Panc1 (cell line): ENCODE measurements around the gene GRHL3. TPM values are rescaled to one million over a fixed set of nuclear protein-coding genes. Genes with fewer than 3 reads are reported as not detected.

Experiments
- ATAC-seq: fragments of 200-7000 bp; cut with Tn5 transposase; 2 replicates; pipeline ENCODE4 v1.9.1; 2020; ENCODE audit warnings: mild to moderate bottlenecking, moderate library complexity
- BruUV-seq: library from RNA; stranded (reverse); fragments of 400-500 nt; replicated peaks from 2 replicates; lab custom pipeline; 2021; lab: Mats Ljungman, UMichigan
- CTCF ChIA-PET: fragments of 300-600 bp; sonication (Branson Sonifier 250); formaldehyde crosslinking; loops from one replicate; lab custom pipeline; 2022; ENCODE audit warnings: antibody characterized with exemption; lab: Charles Lee
- POLR2A ChIA-PET: fragments of 300-600 bp; sonication (Branson Sonifier 250); formaldehyde crosslinking; loops from one replicate; lab custom pipeline; 2022; ENCODE audit warnings: antibody characterized with exemption; lab: Charles Lee
- DNase-seq: peaks from one replicate; pipeline ENCODE4 v3.0.0-alpha.2; 2010; ENCODE audit warnings: low read depth, low spot score
- H3K27ac ChIP-seq: 2 replicates; pipeline ENCODE4 v1.5.1; 2011; ENCODE audit warnings: mild to moderate bottlenecking, low read length, inconsistent platforms
- H3K27me3 ChIP-seq: fragments of 200-500 bp; sonication (Bioruptor generic); 2 replicates; pipeline ENCODE4 v1.6.0; 2014; ENCODE audit warnings: low read length, inconsistent platforms; ENCODE audit not compliant: control insufficient read depth, insufficient read depth
- H3K36me3 ChIP-seq: fragments of 200-500 bp; sonication (Bioruptor generic); 2 replicates; pipeline ENCODE4 v1.5.1; 2014; ENCODE audit warnings: inconsistent platforms, mild to moderate bottlenecking, low read length, moderate library complexity; ENCODE audit not compliant: control insufficient read depth, insufficient read depth
- H3K4me1 ChIP-seq: 2 replicates; pipeline ENCODE4 v1.5.1; 2011; ENCODE audit warnings: inconsistent platforms, mild to moderate bottlenecking, low read length, moderate library complexity; ENCODE audit not compliant: control insufficient read depth, insufficient read depth
- H3K4me3 ChIP-seq, 2 experiments: 2 replicates each; pipeline ENCODE4 v1.5.1; 2011 to 2012; ENCODE audit warnings: low read depth in 2 of 2, low read length in 2 of 2, mild to moderate bottlenecking in 2 of 2, inconsistent platforms in 1 of 2, moderate library complexity in 1 of 2
- H3K9me3 ChIP-seq: fragments of 200-500 bp; sonication (Bioruptor generic); 2 replicates; pipeline ENCODE4 v1.5.1; 2014; ENCODE audit warnings: low read depth, mild to moderate bottlenecking, inconsistent platforms, low read length, moderate library complexity; ENCODE audit not compliant: control insufficient read depth, insufficient read depth
- POLR2AphosphoS5 ChIP-seq: IDR thresholded peaks from 2 replicates; pipeline ENCODE4 v1.6.1; 2012; ENCODE audit warnings: mild to moderate bottlenecking, low read depth, low read length, moderate library complexity
- SIN3A ChIP-seq: IDR thresholded peaks from 2 replicates; pipeline ENCODE4 v1.6.1; 2012; ENCODE audit warnings: low read depth, mild to moderate bottlenecking, low read length, moderate library complexity, borderline replicate concordance; ENCODE audit not compliant: insufficient read depth
- TCF7L2 ChIP-seq: IDR thresholded peaks from 2 replicates; pipeline ENCODE4 v1.6.1; 2011; ENCODE audit warnings: mild to moderate bottlenecking, low read depth, low read length, inconsistent platforms
- in situ Hi-C: cut with HindIII; loops from 2 replicates; pipeline ENCODE4 v1.10.0; 2016; ENCODE audit warnings: low sequenced_read_pairs, low pct_unique_long_range_greater_than_20kb
- intact Hi-C: fragments of 100-400 bp; cut with micrococcal nuclease; formaldehyde crosslinking; loops from one replicate; pipeline ENCODE4 v1.10.0; 2022; ENCODE audit not compliant: unreplicated experiment
- total RNA-seq: library from RNA; stranded (reverse); gene quantifications from one replicate; pipeline ENCODE4 v1.2.1, GENCODE V29; 2021; ENCODE audit not compliant: unreplicated experiment
- TF ChIP-seq, protein P1 (sequence below), 2 experiments: IDR thresholded peaks; 2 replicates each; pipeline ENCODE4 v1.6.1; 2011 to 2012; ENCODE audit warnings: low read depth in 2 of 2, control low read depth in 1 of 2, low read length in 1 of 2, mild to moderate bottlenecking in 1 of 2, moderate library complexity in 1 of 2; ENCODE audit not compliant: insufficient read depth in 1 of 2
- TF ChIP-seq, protein P2 (sequence below): fragments of 450-650 bp; IDR thresholded peaks from 2 replicates; pipeline ENCODE4 v1.5.1; 2017; ENCODE audit warnings: mild to moderate bottlenecking

Gene GRHL3
- total RNA-seq, 1 experiment from 2014 or later, result 16.7 TPM

DNA sequence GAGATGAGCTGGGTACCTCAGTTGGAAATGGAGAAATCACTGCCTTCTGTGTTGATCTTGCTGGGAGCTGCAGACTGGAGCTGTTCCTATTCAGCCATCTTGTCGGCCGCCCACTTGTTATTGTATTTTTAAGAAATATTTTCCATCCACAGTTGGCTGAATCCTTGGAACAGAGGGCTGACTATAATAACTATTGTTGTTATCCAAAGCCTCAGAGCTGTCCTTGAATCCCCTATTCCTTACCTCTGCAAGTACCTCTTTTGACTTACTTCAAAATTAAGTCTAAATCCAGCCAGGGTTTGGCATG, 44.1 kb upstream of the GRHL3 start:
- no TSS peak for BruUV-seq
- Histone ChIP-seq H3K36me3 (no peaks in the 10 kb centered on the region), H3K9me3 (no peaks in the 10 kb centered on the region), H3K4me1 (peaks cover 3% of the 10 kb centered on the region), H3K27me3 (no peaks in the 10 kb centered on the region), H3K27ac (no peak overlapping the region), H3K4me3 (no peak overlapping the region)
- DNase-seq (no peak), ATAC-seq (no peak)
- POLR2A ChIA-PET, result no interaction called here
- TF ChIP-seq, protein P1, sequence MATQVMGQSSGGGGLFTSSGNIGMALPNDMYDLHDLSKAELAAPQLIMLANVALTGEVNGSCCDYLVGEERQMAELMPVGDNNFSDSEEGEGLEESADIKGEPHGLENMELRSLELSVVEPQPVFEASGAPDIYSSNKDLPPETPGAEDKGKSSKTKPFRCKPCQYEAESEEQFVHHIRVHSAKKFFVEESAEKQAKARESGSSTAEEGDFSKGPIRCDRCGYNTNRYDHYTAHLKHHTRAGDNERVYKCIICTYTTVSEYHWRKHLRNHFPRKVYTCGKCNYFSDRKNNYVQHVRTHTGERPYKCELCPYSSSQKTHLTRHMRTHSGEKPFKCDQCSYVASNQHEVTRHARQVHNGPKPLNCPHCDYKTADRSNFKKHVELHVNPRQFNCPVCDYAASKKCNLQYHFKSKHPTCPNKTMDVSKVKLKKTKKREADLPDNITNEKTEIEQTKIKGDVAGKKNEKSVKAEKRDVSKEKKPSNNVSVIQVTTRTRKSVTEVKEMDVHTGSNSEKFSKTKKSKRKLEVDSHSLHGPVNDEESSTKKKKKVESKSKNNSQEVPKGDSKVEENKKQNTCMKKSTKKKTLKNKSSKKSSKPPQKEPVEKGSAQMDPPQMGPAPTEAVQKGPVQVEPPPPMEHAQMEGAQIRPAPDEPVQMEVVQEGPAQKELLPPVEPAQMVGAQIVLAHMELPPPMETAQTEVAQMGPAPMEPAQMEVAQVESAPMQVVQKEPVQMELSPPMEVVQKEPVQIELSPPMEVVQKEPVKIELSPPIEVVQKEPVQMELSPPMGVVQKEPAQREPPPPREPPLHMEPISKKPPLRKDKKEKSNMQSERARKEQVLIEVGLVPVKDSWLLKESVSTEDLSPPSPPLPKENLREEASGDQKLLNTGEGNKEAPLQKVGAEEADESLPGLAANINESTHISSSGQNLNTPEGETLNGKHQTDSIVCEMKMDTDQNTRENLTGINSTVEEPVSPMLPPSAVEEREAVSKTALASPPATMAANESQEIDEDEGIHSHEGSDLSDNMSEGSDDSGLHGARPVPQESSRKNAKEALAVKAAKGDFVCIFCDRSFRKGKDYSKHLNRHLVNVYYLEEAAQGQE (IDR thresholded peaks at IDR 0.05; ENCODE audit: insufficient read depth in 1 of 2, low read depth in 2 of 2, low read length in 1 of 2), result no peak
- no peak for TF ChIP-seq SIN3A
- no peak for TF ChIP-seq TCF7L2
- TF ChIP-seq POLR2AphosphoS5, result no peak
- in situ Hi-C loops (no loop called here), intact Hi-C loops (no loop called here)
- CTCF ChIA-PET, result no interaction called here

DNA sequence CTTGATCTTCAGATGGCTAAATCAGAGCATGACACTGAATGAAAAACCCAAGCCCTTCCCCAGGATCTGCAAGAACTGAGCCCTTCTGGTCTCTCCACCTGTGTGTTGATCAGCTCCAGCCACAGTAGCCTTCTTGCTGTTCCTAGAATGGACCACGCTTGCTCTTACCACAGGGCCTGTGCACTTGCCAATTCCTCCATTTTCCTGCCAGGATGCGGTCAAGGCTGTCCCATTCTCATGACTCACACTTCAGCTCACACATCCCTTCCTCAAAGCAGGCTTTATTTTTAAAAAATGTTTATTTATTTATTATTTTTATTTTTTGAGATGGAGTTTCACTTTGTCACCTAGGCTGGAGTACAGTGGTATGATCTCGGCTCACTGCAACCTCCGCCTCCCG, 43.6 kb upstream of the GRHL3 start:
- H3K36me3 ChIP-seq, result no peaks in the 10 kb centered on the region
- H3K9me3 ChIP-seq, result no peaks in the 10 kb centered on the region
- no peak overlapping the region for H3K4me3 ChIP-seq
- ChIA-PET CTCF (no interaction called here), POLR2A (no interaction called here)
- in situ Hi-C loops (no loop called here), intact Hi-C loops (no loop called here)
- H3K27ac ChIP-seq, result no peak overlapping the region
- H3K27me3 ChIP-seq, result no peaks in the 10 kb centered on the region
- no peak for DNase-seq
- no peak for ATAC-seq
- TF ChIP-seq, protein P2, sequence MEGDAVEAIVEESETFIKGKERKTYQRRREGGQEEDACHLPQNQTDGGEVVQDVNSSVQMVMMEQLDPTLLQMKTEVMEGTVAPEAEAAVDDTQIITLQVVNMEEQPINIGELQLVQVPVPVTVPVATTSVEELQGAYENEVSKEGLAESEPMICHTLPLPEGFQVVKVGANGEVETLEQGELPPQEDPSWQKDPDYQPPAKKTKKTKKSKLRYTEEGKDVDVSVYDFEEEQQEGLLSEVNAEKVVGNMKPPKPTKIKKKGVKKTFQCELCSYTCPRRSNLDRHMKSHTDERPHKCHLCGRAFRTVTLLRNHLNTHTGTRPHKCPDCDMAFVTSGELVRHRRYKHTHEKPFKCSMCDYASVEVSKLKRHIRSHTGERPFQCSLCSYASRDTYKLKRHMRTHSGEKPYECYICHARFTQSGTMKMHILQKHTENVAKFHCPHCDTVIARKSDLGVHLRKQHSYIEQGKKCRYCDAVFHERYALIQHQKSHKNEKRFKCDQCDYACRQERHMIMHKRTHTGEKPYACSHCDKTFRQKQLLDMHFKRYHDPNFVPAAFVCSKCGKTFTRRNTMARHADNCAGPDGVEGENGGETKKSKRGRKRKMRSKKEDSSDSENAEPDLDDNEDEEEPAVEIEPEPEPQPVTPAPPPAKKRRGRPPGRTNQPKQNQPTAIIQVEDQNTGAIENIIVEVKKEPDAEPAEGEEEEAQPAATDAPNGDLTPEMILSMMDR, result no peak
- no TSS peak for BruUV-seq
- peaks cover 3% of the 10 kb centered on the region for H3K4me1 ChIP-seq

GRCh38 chr1:24276791-24277190, 42.4 kb upstream of the GRHL3 start:
- Histone ChIP-seq H3K27ac (peak overlapping the region; percentile 39; the same call in 1 of the 2 replicates), H3K9me3 (no peaks in the 10 kb centered on the region), H3K27me3 (no peaks in the 10 kb centered on the region), H3K4me3 (no peak overlapping the region), H3K36me3 (no peaks in the 10 kb centered on the region), H3K4me1 (peaks cover 3% of the 10 kb centered on the region)
- ChIA-PET POLR2A (no interaction called here), CTCF (interaction anchor here (0.8 kb wide), 1 partner anchor 75 kb away, joined by 3 read pairs; no protein-coding TSS in a partner anchor)
- TF ChIP-seq, protein P1 (IDR thresholded peaks at IDR 0.05; ENCODE audit: insufficient read depth in 1 of 2, low read depth in 2 of 2, low read length in 1 of 2), result no peak
- TF ChIP-seq, protein P2, result no peak
- TF ChIP-seq POLR2AphosphoS5 (no peak), SIN3A (no peak), TCF7L2 (no peak)
- BruUV-seq, result no TSS peak
- in situ Hi-C loops (no loop called here), intact Hi-C loops (no loop called here)
- DNase-seq (no peak), ATAC-seq (no peak)
